Transverse colon (tissue), 4 donors: ENCODE data around the gene SUB1.

ENCODE experiments used
- CTCF ChIP-seq, 5 experiments: fragments of 200-600 bp in 3 of 5; fragments of 450-650 bp in 2 of 5; sonication (generic) in 3 of 5; IDR thresholded peaks; 1 replicate in 2 of 5; 2 replicates in 3 of 5; pipeline ENCODE4 v1.5.1; 2016 to 2017; ENCODE audit warnings: antibody characterized with exemption in 5 of 5, inconsistent platforms in 3 of 5, mild to moderate bottlenecking in 2 of 5, moderate library complexity in 1 of 5
- POLR2AphosphoS5 ChIP-seq, 3 donors: sonication (generic); formaldehyde crosslinking; IDR thresholded peaks; one replicate each; pipeline ENCODE4 v1.6.1; 2016; ENCODE audit warnings: antibody characterized with exemption in 3 of 3

- TF ChIP-seq CTCF (IDR thresholded peaks at IDR 0.05) (no peak), POLR2AphosphoS5 (IDR thresholded peaks at IDR 0.05) (no peak)
Observed at GRCh38 chr5:32605766-32606152, 20.4 kb downstream of the SUB1 start.
